HepG2 (cell line): ENCODE results near the gene SMIM41. TPM values are rescaled to one million over a fixed set of nuclear protein-coding genes. Genes with fewer than 3 reads are reported as not detected.
A peak's percentile ranks its signal among the peaks of the same experiment; 100 is the strongest.

Experiments used
- ELK4 ChIP-seq: sonication (generic); formaldehyde crosslinking; IDR thresholded peaks from 2 replicates; pipeline ENCODE4 v1.9.0; 2021; ENCODE audit warnings: missing genetic modification reagents, borderline replicate concordance
- JDP2 ChIP-seq: sonication (generic); formaldehyde crosslinking; IDR thresholded peaks from 2 replicates; pipeline ENCODE4 v1.8.1; 2022; ENCODE audit warnings: missing genetic modification reagents, borderline replicate concordance
- MBNL3 ChIP-seq: fragments of 250-450 bp; sonication (Bioruptor Pico); conservative IDR thresholded peaks from 2 replicates; pipeline ENCODE4 v1.8.0; 2022; ENCODE audit warnings: mild to moderate bottlenecking, inconsistent platforms
- MED8 ChIP-seq: sonication (generic); formaldehyde crosslinking; IDR thresholded peaks from 2 replicates; pipeline ENCODE4 v1.8.1; 2023; ENCODE audit warnings: mild to moderate bottlenecking, missing genetic modification reagents; ENCODE audit not compliant: insufficient replicate concordance
- NR1H2 ChIP-seq: sonication (generic); formaldehyde crosslinking; IDR thresholded peaks from 2 replicates; pipeline ENCODE4 v1.8.1; 2022; ENCODE audit warnings: low read depth, missing genetic modification reagents, borderline replicate concordance
- REL ChIP-seq: sonication (generic); formaldehyde crosslinking; conservative IDR thresholded peaks from 2 replicates; pipeline ENCODE4 v1.8.0; 2022; ENCODE audit warnings: mild to moderate bottlenecking, missing genetic modification reagents, moderate library complexity
- SCMH1 ChIP-seq: sonication (generic); formaldehyde crosslinking; IDR thresholded peaks from 2 replicates; pipeline ENCODE4 v1.9.0; 2021; ENCODE audit warnings: missing genetic modification reagents, mild to moderate bottlenecking, borderline replicate concordance
- THAP11 ChIP-seq: IDR thresholded peaks from 2 replicates; pipeline ENCODE4 v1.6.1; 2016; ENCODE audit warnings: missing biosample characterization, missing genetic modification reagents
- U2AF1 ChIP-seq: fragments of 200-400 bp; formaldehyde crosslinking; optimal IDR thresholded peaks from 2 replicates; pipeline ENCODE3; 2017; ENCODE audit warnings: mild to moderate bottlenecking, low read depth, low read length
- XRCC5 ChIP-seq: fragments of 200-400 bp; formaldehyde crosslinking; optimal IDR thresholded peaks from 2 replicates; pipeline ENCODE3; 2017; ENCODE audit warnings: mild to moderate bottlenecking, low read length
- ZBTB34 ChIP-seq: sonication (generic); formaldehyde crosslinking; IDR thresholded peaks from 2 replicates; pipeline ENCODE4 v1.8.0; 2022; ENCODE audit warnings: mild to moderate bottlenecking, missing genetic modification reagents
- ZFP1 ChIP-seq: IDR thresholded peaks from 2 replicates; pipeline ENCODE4 v1.6.1; 2016
- ZFP91 ChIP-seq: sonication (generic); formaldehyde crosslinking; IDR thresholded peaks from 2 replicates; pipeline ENCODE4 v1.9.0; 2022; ENCODE audit warnings: missing genetic modification reagents, mild to moderate bottlenecking, borderline replicate concordance
- ZNF230 ChIP-seq: sonication (generic); formaldehyde crosslinking; IDR thresholded peaks from 2 replicates; pipeline ENCODE4 v1.4.0; 2020; ENCODE audit warnings: mild to moderate bottlenecking, missing genetic modification reagents
- ZNF235 ChIP-seq: sonication (generic); formaldehyde crosslinking; IDR thresholded peaks from 2 replicates; pipeline ENCODE4 v1.8.1; 2023; ENCODE audit warnings: mild to moderate bottlenecking, missing genetic modification reagents, borderline replicate concordance
- ZNF264 ChIP-seq: sonication (generic); formaldehyde crosslinking; IDR thresholded peaks from 2 replicates; pipeline ENCODE4 v1.4.0; 2020; ENCODE audit warnings: missing genetic modification reagents
- ZNF597 ChIP-seq: sonication (generic); formaldehyde crosslinking; IDR thresholded peaks from 2 replicates; pipeline ENCODE4 v1.5.0; 2020; ENCODE audit warnings: missing genetic modification reagents
- ZNF691 ChIP-seq: sonication (generic); formaldehyde crosslinking; IDR thresholded peaks from 2 replicates; pipeline ENCODE4 v1.4.0; 2020; ENCODE audit warnings: missing genetic modification reagents, low read depth, mild to moderate bottlenecking, borderline replicate concordance
- polyA plus RNA-seq, 8 experiments: library from polyadenylated mRNA; depleted of rRNA in 3 of 8; stranded (reverse) in 7 of 8; unstranded in 1 of 8; fragments of >200 nt; fragmentation: Illumina TruSeq in 4 of 8; extraction: Trizol in 4 of 8; gene quantifications; 2 replicates each; pipeline versions ENCODE4 v1.2.1 to v1.2.3, GENCODE V29; 2011 to 2016; ENCODE audit warnings: low read depth in 4 of 8, missing spikeins in 1 of 8, mixed read lengths in 1 of 8; ENCODE audit not compliant: insufficient read depth in 1 of 8
- total RNA-seq, 5 experiments: library from RNA; depleted of rRNA; stranded (reverse); fragments of >200 nt; fragmentation: Illumina TruSeq; extraction: Trizol; gene quantifications; 2 replicates each; pipeline ENCODE4 v1.2.3, GENCODE V29; 2016; ENCODE audit warnings: low read depth in 1 of 5

Gene SMIM41
- total and polyA plus RNA-seq, 2 of the 13 experiments (the other 11 are each of a cell fraction or from before 2014, with no cell fraction given), result not detected

GRCh38 chr12:52082988-52083637, 3.6 kb downstream of the SMIM41 start (continued):
- TF ChIP-seq ZFP91 (CRISPR knock-in tag) (0 out of 2 replicates have a peak, but pooled peaks have one; percentile 28), ZBTB34 (CRISPR knock-in tag) (no peak), ZNF691 (CRISPR knock-in tag) (no peak), ZFP1 (CRISPR knock-in tag) (no peak), REL (no peak), ZNF597 (CRISPR knock-in tag) (no peak), XRCC5 (peak; percentile 69), NR1H2 (CRISPR knock-in tag) (no peak), ZNF230 (CRISPR knock-in tag) (no peak), ZNF235 (CRISPR knock-in tag) (no peak), THAP11 (CRISPR knock-in tag) (0 out of 2 replicates have a peak, but pooled peaks have one; percentile 33), SCMH1 (CRISPR knock-in tag) (no peak), JDP2 (CRISPR knock-in tag) (no peak), MBNL3 (no peak), MED8 (CRISPR knock-in tag) (no peak), ZNF264 (peak; percentile 49; the same call in 1 of the 2 replicates), ELK4 (CRISPR knock-in tag) (no peak), U2AF1 (no peak)
